Panc1 (cell line): ENCODE measurements around the gene LINGO3.

Experiments
- CTCF ChIP-seq: fragments of 450-650 bp; IDR thresholded peaks from 2 replicates; pipeline ENCODE4 v1.5.1; 2017; ENCODE audit warnings: mild to moderate bottlenecking
- POLR2AphosphoS5 ChIP-seq: IDR thresholded peaks from 2 replicates; pipeline ENCODE4 v1.6.1; 2012; ENCODE audit warnings: mild to moderate bottlenecking, low read depth, low read length, moderate library complexity
- REST ChIP-seq, 2 experiments: IDR thresholded peaks; 2 replicates each; pipeline ENCODE4 v1.6.1; 2011 to 2012; ENCODE audit warnings: low read depth in 2 of 2, control low read depth in 1 of 2, low read length in 1 of 2, mild to moderate bottlenecking in 1 of 2, moderate library complexity in 1 of 2; ENCODE audit not compliant: insufficient read depth in 1 of 2
- SIN3A ChIP-seq: IDR thresholded peaks from 2 replicates; pipeline ENCODE4 v1.6.1; 2012; ENCODE audit warnings: low read depth, mild to moderate bottlenecking, low read length, moderate library complexity, borderline replicate concordance; ENCODE audit not compliant: insufficient read depth
- TCF7L2 ChIP-seq: IDR thresholded peaks from 2 replicates; pipeline ENCODE4 v1.6.1; 2011; ENCODE audit warnings: mild to moderate bottlenecking, low read depth, low read length, inconsistent platforms

GRCh38 chr19:2282862-2283237, 25.1 kb downstream of the LINGO3 start:
- TF ChIP-seq SIN3A (no peak), CTCF (no peak), POLR2AphosphoS5 (no peak), REST (IDR thresholded peaks at IDR 0.05; ENCODE audit: insufficient read depth in 1 of 2, low read depth in 2 of 2, low read length in 1 of 2) (no peak), TCF7L2 (no peak)
